Hematopoietic multipotent progenitor cell treated with erythropoietin and hydrocortisone succinate and interleukin-3 and kit ligand, for 8 days (in vitro differentiated cells): Measurements from ENCODE around the gene EHMT2.

Experiments
- DNase-seq: peaks from one replicate; pipeline ENCODE4 v3.0.0-alpha.2; 2015

The EHMT2 gene

GRCh38 chr6:31888276-31889258 is 8.9 kb downstream of the EHMT2 start:
- peak; percentile 43 for DNase-seq

- no peak for DNase-seq
Observed at GRCh38 chr6:31887173-31888007, 10.1 kb downstream of the EHMT2 start.

GRCh38 chr6:31886541-31886991 is 10.9 kb downstream of the EHMT2 start:
- DNase-seq, result no peak

- DNase-seq, result no peak
Observed at GRCh38 chr6:31884528-31885035, 12.9 kb downstream of the EHMT2 start.

GRCh38 chr6:31883676-31884075 is 13.8 kb downstream of the EHMT2 start:
- no peak for DNase-seq

GRCh38 chr6:31882344-31882743 is 15.2 kb downstream of the EHMT2 start:
- no peak for DNase-seq

- no peak for DNase-seq
Observed at GRCh38 chr6:31881136-31881859, 16.2 kb downstream of the EHMT2 start.

- DNase-seq, result no peak
Observed at GRCh38 chr6:31880616-31881015, 16.9 kb downstream of the EHMT2 start.

- no peak for DNase-seq
Observed at GRCh38 chr6:31879901-31880300, 17.6 kb downstream of the EHMT2 start.

- DNase-seq, result peak; percentile 41
Observed at GRCh38 chr6:31879143-31879542, 18.4 kb downstream of the EHMT2 start.

- no peak for DNase-seq
Observed at GRCh38 chr6:31878726-31879125, 18.8 kb downstream of the EHMT2 start, which contains the start of gene SLC44A4. TSS of gene SLC44A4 (minus strand) at chr6:31878997. CDS start at chr6:31878980, 17 bp downstream.

GRCh38 chr6:31878222-31878621 is 19.3 kb downstream of the EHMT2 start:
- no peak for DNase-seq

- no peak for DNase-seq
Observed at GRCh38 chr6:31877651-31878161, 19.8 kb downstream of the EHMT2 start.

- DNase-seq, result no peak
Observed at GRCh38 chr6:31877125-31877650, 20.3 kb downstream of the EHMT2 start.

GRCh38 chr6:31876357-31876756 is 21.1 kb downstream of the EHMT2 start:
- DNase-seq, result no peak

- DNase-seq, result no peak
Observed at GRCh38 chr6:31875877-31876276, 21.6 kb downstream of the EHMT2 start.

- no peak for DNase-seq
Observed at GRCh38 chr6:31874836-31875572, 22.5 kb downstream of the EHMT2 start.

- DNase-seq, result no peak
Observed at GRCh38 chr6:31874084-31874670, 23.3 kb downstream of the EHMT2 start.

- no peak for DNase-seq
Observed at GRCh38 chr6:31871046-31871659, 26.3 kb downstream of the EHMT2 start.

- DNase-seq, result no peak
Observed at GRCh38 chr6:31870385-31870921, 27.0 kb downstream of the EHMT2 start.
